Measurements from ENCODE around the gene ARHGAP4.

DNA sequence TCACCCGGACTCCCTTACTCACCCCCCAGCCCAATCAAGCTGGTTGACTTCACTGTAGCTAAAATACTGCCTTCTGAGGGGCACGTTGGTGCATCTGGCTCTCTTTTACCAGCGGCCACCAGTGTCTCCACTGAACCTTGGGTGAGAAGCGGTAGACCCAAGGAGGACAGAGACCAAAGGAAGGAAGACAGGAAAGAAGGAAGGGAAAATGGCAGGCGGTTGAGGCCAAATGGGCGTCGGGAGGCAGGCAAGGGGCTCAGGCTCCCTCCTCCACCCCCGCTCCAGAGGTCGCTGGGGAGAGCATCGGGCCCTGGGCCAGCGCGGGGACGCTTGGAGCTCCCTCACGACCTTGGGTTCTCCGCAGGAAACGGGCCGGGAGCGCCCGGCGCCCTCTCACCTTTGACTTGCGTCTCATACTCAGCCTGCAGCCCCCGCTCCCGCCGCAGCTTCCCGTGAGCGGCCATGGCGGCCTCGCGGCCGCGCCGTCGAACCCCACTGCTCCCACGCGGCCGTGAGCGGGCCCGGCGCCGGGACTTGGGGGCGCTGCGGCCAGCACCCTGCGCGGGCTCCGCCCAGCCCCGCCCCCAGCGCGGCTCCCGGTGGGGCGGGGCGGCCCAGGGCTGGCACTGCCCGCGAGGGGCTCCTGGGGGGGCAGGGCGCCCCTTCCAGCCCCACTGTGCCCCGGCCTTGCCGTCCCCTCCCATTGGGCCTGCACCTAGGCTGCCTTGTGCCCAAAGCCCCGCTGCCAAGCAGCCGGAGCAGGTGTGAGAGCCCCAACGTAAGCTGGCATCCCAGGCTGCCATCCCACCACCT lies at the start of gene ARHGAP4:
- TF ChIP-seq, protein P1, sequence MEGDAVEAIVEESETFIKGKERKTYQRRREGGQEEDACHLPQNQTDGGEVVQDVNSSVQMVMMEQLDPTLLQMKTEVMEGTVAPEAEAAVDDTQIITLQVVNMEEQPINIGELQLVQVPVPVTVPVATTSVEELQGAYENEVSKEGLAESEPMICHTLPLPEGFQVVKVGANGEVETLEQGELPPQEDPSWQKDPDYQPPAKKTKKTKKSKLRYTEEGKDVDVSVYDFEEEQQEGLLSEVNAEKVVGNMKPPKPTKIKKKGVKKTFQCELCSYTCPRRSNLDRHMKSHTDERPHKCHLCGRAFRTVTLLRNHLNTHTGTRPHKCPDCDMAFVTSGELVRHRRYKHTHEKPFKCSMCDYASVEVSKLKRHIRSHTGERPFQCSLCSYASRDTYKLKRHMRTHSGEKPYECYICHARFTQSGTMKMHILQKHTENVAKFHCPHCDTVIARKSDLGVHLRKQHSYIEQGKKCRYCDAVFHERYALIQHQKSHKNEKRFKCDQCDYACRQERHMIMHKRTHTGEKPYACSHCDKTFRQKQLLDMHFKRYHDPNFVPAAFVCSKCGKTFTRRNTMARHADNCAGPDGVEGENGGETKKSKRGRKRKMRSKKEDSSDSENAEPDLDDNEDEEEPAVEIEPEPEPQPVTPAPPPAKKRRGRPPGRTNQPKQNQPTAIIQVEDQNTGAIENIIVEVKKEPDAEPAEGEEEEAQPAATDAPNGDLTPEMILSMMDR (conservative IDR thresholded peaks at IDR 0.05) = no peak
- no peak for TF ChIP-seq EZH2 (IDR thresholded peaks at IDR 0.05; ENCODE audit: low read depth)
